ENCODE data around the gene OR11H7. TPM values are rescaled to one million over a fixed set of nuclear protein-coding genes. Genes with fewer than 3 reads are reported as not detected.
"Not testable (repeated sequence)": the region's sequence is repeated elsewhere in the genome, so short reads cannot be mapped to it uniquely, and the experiment has no call there.

The OR11H7 gene
- 1 to 10 TPM in 1 of 3 donors, under 1 TPM in 2; 0.47 to 1.1 (median 0.61) TPM for polyA plus RNA-seq (ENCODE audit: insufficient read length in 3 of 3)
- long read RNA-seq, donor 1, result 0 reads
- long read RNA-seq, donor 2, result 0 reads
- long read RNA-seq, donor 3, result 0 reads
- long read RNA-seq, donor 4, result 0 reads
- long read RNA-seq, donor 5, result 0 reads
- long read RNA-seq, donor 6, result 0 reads
- long read RNA-seq, donor 7, result 0 reads
- long read RNA-seq, donor 8, result 0 reads
- long read RNA-seq, donor 9, result 0 reads
- long read RNA-seq, donor 10, partial matches to known transcripts, result 0 of 1 reads
- long read RNA-seq, donor 10, other reads (novel, unspliced or antisense), result 0 of 1 reads
- long read RNA-seq, donor 11, result 0 reads
- long read RNA-seq, donor 12, partial matches to known transcripts, result 0 of 1 reads
- long read RNA-seq, donor 12, other reads (novel, unspliced or antisense), result 0 of 1 reads
- long read RNA-seq, donor 13, result 0 reads
- long read RNA-seq, donor 14, result 0 reads
- long read RNA-seq, donor 15, result 0 reads
- long read RNA-seq, donor 16, partial matches to known transcripts, result 0 of 1 reads
- long read RNA-seq, donor 16, other reads (novel, unspliced or antisense), result 0 of 1 reads

DNA sequence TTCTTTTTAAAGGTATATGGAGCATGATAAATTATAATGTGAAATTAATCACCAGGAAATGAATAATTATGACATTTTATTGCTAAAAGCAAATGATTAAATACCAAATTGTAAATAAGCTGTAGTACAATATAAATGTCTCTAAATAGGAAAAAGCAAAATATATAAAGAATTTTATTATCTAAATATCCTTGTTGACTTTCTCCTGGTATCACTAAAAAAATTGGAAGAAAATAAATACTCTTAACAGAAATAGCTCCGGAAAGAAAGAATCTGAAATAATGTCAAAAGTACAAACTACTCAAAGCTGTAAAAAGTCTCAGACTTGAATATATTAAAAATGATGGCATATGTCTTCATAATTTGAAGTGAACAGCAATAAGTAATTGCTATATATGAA lies at the start of gene OR11H7:
Gene OR11H7 (plus strand): TSS at position 301 of the 400 bp plus-strand sequence.
- no peak for DNase-seq

DNA sequence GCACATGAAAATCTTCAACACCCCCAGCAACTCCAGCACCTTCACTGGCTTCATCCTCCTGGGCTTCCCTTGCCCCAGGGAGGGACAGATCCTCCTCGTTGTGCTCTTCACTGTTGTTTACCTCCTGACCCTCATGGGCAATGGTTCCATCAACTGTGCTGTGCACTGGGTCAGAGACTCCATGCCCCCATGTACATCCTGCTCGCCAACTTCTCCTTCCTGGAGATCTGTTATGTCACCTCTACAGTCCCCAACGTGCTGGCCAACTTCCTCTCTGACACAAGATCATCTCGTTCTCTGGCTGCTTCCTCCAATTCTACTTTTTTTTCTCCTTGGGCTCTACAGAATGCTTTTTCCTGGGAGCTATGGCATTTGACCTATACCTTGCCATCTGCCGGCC lies 49.6 kb upstream of the OR11H7 start:
- no peak for DNase-seq

DNA sequence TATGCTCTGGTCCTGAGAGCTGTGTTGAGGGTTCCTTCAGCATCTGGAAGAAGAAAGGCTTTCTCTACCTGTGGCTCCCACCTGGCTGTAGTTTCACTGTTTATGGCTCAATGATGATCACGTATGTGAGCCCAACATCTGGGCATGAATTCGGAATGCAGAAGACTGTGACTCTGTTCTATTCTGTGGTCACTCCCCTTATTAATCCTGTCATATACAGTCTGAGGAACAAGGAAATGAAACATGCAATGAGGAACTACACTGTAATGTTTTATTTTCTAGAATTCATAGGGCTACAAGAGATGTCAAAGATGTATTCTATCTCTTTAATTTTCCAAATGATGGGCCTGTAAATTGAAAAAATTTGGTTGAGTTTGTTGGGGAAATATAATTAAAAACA lies 48.9 kb upstream of the OR11H7 start:
- DNase-seq, result no peak

DNA sequence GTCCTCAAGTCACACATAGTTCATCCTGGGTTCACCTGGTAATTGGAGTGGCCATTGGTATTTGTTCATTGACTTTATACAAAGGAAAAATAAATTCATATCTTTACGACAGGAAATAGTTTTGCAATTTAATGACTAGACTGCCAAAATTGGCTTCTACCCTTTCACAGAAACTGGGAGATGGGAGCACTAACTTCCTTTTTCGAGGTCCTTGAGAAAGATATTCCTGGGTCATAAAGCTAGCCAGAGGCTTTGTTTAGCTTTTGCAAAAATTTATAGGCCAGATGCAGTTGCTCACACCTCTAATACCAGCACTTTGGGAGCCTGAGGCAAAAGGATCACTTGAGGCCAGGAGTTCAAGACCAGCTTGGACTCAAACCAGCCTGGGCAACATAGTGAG lies 48.3 kb upstream of the OR11H7 start:
- DNase-seq, result no peak

DNA sequence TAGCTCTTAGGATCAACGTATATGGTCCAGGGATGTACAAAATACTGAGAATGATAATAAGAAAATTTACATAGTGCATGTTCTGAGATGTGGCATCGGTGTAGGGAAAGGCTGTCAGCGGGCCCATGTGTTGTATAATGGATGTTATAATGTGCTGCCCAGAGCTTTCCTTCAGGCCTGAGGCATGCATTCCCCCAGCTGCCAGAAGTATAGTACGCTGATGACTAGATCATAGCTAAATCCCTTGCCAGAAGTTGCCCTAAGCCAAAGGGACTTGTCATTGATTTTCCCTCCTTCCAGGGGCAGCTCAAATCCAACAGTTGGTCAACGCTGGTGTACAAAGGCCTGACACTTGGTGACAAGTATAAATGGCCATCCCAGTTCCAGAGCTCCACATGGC lies 44.6 kb upstream of the OR11H7 start:
- DNase-seq, result no peak

- DNase-seq, result no peak
Measured at GRCh38 chr14:20190596-20190995, 38.2 kb upstream of the OR11H7 start, which contains the start of gene OR11G2. TSS of gene OR11G2 (plus strand) at chr14:20190896. CDS start at chr14:20197438, 6,542 bp downstream.

DNA sequence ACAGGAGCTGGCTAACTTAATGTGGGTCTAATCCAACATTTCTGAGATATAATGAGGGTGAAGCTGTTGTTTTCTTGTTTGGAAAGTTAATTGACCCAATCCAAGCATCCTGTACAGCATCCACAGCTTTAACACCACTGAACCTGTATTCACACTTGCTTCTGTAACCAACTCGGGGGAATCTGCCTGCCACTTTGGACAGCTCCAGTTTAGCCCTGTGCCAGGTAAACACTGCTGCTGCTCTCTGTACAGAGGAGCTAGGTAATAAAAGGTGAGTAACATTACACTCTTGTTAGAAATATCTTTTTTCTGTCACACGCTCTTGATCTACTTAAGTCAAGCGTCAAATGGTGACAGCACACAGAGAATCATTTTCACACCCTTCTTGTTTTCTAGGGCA lies 37.4 kb upstream of the OR11H7 start:
- no peak for DNase-seq

DNA sequence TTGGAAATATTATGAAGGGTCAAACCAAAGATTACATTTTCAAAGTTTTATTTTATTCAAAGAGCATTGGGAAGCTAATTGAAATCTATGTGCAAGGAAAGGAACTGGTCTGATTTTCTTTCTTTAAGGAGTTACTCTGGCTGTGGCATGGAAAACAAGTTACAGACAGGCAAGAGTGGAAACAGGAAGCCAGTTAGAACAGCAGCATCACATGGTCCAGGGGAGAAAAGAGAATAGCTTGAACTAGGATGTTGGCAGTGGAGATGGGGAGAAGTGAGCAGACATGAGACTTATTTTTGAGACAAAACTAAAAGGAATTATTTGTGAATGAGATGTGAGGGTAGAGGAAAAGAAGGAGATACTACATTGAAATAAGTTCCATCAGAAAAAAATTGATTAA lies 34.7 kb upstream of the OR11H7 start:
- DNase-seq, result no peak

- not testable (repeated sequence) for DNase-seq
Measured at GRCh38 chr14:20195170-20195569, 33.6 kb upstream of the OR11H7 start.

- DNase-seq, result no peak
Measured at GRCh38 chr14:20195911-20196310, 32.9 kb upstream of the OR11H7 start.

DNA sequence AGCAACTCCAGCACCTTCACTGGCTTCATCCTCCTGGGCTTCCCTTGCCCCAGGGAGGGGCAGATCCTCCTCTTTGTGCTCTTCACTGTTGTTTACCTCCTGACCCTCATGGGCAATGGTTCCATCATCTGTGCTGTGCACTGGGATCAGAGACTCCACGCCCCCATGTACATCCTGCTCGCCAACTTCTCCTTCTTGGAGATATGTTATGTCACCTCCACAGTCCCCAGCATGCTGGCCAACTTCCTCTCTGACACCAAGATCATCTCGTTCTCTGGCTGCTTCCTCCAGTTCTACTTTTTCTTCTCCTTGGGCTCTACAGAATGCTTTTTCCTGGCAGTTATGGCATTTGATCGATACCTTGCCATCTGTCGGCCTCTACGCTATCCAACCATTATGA lies 31.3 kb upstream of the OR11H7 start:
- no peak for DNase-seq

DNA sequence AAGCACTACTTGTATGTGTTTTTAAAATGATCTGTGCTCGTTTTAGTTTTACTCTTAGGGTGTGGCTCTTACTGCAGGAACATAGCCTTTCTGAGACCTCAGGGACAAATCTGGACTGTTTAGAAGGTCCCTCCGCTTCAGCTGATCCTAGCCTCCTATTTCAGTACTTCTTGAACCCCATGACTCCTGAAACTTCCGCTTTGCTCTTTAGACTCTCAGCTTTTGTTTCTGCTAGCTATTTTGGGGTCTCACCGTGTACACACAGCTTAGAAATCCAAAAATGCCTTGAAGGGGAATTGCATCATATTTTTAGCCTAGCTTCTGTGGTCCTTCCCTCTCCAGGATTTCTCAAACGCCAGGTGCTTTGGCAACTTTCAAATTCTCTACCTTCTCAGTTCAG lies 29.8 kb upstream of the OR11H7 start:
- DNase-seq, result no peak

- no peak for DNase-seq
Measured at GRCh38 chr14:20204721-20205120, 24.1 kb upstream of the OR11H7 start.

- no peak for DNase-seq
Measured at GRCh38 chr14:20209595-20209994, 19.2 kb upstream of the OR11H7 start.

DNA sequence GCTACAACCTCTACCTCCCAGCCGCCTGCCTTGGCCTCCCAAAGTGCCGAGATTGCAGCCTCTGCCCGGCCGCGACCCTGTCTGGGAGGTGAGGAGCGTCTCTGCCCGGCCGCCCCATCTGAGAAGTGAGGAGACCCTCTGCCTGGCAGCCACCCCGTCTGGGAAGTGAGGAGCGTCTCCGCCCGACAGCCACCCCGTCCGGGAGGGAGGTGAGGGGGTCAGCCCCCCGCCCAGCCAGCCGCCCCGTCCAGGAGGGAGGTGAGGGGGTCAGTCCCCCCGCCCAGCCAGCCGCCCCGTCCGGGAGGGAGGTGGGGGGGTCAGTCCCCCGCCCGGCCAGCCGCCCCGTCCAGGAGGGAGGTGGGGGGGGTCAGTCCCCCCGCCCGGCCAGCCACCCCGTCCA lies 16.4 kb upstream of the OR11H7 start:
- not testable (repeated sequence) for DNase-seq

DNA sequence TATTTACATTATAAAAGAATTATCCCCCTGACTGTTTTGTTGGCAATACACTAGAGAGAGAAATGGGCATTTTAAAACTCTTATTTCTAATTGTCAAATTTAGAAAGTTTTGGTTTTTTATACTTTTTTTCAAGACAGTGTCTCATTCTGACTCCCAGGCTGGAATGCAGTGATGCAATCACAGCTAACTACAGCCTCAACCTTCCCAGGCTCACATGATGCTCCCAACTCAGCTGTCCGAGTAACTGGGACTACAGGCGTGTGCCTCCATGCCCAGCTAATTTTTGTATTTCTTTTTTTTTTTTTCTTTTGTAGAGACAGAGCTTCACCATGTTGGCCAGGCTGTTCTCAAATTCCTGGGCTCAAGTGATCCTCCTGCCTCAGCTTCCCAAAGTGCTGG lies 13.6 kb upstream of the OR11H7 start:
- DNase-seq, result no peak

DNA sequence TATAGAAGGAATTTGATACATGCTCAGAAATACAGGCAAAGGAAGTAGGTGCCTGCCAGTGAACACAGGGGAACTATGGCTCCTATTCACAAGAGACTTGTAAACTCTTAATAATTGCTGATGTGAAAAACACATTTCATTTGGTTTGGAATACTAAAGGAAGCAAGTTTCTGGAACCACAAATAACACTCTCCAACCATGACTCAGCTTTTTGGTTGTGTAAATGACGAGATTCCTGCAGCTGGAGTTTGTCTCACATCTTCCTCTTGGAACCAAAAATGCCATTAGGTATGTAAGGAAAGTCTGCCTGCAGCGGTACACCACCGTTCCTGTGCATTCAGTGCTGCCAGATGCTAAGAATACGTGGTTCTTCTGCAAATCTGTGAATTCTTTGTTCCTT lies 9.7 kb upstream of the OR11H7 start:
- DNase-seq, result no peak

- no peak for DNase-seq
Measured at GRCh38 chr14:20223410-20223809, 5.4 kb upstream of the OR11H7 start, which contains the start of gene OR11H6. TSS of gene OR11H6 (plus strand) at chr14:20223710. CDS start at chr14:20223710, 0 bp downstream.

- DNase-seq, result not testable (repeated sequence)
Measured at GRCh38 chr14:20235415-20235814, 6.6 kb downstream of the OR11H7 start.

DNA sequence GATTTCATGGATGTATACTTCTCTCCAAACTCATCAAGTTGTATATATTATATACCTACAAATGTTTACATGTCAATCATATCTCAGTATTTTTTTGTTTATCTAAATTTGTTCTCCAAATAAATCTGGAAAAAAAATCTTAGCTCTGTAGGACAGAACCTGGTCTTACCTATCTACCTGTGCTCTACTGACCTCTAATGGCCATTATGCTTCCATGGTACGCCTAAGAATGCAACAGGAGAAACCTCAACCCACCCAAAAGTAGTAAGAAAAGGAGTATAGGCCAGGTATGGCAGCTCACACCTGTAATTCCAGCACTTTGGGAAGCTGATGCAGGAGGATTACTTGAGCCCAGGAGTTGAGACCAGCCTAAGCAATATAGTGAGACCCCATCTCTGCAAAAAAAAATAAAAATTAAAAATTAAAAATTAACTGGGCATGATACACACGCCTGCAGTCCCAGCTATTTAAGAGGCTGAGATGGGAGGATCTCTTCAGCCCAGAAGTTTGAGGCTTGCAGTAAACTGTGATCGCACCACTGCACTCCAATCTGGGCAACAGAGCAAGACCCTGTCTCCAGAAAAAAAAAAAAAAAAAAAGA lies 19.0 kb downstream of the OR11H7 start:
- DNase-seq, result no peak

DNA sequence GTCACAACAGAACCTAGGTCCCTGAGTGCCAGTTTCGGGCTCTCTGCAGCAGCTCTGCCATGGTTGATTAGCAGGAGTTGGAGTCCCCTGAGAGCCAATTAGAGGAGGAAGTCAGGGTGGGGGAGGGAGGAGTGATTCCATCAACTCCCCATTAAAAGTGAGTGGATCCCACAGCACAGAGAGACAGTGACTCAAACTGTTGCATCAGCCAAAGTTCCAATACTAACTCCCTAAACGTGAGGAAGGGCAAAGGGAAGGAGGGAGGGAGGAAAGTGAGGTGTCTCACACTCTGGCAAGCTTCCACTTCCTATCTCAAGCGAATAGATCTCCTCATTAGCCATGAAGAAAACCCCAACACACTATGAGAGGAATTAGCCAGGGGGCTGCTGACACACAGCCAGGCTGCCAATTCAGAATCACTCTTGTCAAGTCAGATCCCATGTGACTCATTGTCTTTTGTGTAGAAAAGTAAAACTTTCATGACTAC lies 33.9 kb downstream of the OR11H7 start:
- DNase-seq, result no peak

DNA sequence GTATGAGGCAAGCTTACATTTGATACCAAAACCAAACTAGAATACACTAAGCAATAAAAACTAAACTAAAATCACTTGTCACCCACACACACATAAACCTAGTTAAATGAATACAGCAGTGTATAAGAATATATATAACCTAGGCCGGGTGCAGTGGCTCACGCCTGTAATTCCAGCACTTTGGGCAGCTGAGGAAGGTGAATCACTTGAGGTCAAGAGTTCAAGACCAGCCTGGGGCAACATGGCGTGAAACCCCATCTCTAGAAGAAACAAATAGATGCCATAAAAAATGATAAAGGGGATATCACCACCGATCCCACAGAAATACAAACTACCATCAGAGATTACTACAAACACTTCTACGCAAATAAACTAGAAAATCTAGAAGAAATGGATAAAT lies 35.6 kb downstream of the OR11H7 start:
- DNase-seq, result not testable (repeated sequence)

GRCh38 chr14:20274062-20274461 lies 45.3 kb downstream of the OR11H7 start:
- DNase-seq, result no peak
